ENCODE measurements around the gene GNG13. TPM values are rescaled to one million over a fixed set of nuclear protein-coding genes. Genes with fewer than 3 reads are reported as not detected.
"Not testable (repeated sequence)": the region's sequence is repeated elsewhere in the genome, so short reads cannot be mapped to it uniquely, and the experiment has no call there.

The GNG13 gene
- total RNA-seq, 1 donor from 2014 or later = not detected

- intact Hi-C loops (cut with micrococcal nuclease) = no loop called here
Measured at GRCh38 chr16:780296-780695, 20.2 kb downstream of the GNG13 start.

- intact Hi-C loops (cut with micrococcal nuclease) = no loop called here
Measured at GRCh38 chr16:779561-779960, 21.0 kb downstream of the GNG13 start.

DNA sequence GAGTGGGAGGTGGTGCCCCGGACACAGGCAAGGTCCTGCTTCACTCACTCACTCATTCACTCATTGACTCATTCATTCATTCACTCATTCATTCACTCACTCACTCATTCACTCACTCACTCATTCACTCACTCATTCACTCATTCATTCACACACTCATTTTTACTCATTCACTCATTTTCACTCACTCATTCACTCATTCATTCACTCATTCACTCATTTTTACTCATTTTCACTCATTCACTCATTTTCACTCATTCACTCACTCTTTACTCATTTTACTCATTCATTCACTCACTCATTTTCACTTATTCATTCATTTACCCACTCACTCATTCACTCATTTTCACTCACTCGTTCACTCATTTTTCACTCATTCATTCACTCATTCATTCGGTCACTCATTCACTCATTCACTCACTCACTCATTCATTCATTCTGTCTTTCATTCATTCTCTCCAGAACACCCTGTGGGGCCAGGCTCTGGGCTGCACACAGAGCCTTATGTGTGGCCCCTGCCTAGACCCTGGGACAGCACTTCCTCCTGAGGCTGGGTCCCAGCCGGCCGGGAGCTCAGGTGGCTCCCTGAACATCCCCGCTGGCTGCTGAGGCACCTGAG, 21.5 kb downstream of the GNG13 start:
- intact Hi-C loops (cut with micrococcal nuclease) = no loop called here

DNA sequence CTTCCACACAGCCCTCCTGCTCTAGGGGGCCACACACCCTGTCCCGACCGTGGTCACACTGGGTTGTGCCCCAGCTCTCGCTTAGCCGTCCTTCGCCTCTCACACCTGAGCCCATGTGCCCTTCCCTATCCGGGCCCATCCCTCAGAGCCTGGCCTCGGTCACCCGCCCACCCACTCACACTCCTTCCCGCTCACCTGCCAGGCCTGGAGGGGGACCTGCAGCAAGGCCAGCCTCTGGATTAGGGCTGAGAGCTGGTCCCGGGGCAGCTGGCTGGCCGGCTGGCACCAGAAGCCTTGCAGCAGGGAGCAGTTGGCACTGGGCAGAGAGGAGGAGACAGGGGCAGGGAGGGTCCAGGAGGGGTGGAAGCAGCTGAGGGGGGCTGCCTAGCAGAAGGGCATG, 22.1 kb downstream of the GNG13 start:
- intact Hi-C loops (cut with micrococcal nuclease) = no loop called here

DNA sequence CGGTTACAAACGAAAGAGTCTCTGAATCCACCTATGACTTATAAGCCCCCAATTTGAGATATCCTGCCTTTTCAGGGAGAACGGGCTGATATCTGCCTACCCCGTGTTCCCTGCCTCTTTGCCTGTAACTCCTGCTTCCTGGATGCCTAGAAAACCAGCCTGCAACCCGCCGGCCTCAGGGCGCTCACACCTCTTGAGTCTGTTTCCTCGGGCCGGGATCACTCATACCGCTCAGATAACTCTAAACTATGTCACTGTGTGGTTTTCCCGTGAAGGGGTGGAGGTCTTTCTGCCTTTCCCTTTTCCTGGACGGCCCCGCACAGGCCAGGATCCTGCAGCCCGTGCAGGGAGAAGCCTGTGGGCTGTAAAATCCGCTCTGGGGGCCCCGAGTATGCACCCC, 22.7 kb downstream of the GNG13 start:
- intact Hi-C loops (cut with micrococcal nuclease) = no loop called here

- intact Hi-C loops (cut with micrococcal nuclease) = no loop called here
Measured at GRCh38 chr16:776824-777223, 23.7 kb downstream of the GNG13 start.

DNA sequence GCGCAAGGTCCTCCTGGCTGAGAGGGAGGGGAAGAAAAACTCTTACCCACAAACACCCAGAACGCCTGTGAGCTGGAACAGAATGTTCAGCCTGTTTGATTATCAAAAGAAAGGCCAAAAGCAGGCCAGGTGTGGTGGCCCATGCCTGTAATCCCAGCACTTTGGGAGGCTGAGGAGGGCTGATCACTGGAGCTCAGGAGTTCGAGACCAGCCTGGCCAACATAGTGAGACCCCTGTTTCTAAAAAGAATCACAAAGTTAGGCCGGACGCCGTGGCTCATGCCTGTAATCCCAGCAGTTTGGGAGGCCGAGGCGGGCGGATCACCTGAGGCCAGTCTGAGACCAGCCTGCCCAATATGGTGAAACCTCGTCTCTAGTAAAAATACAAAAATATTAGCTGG, 24.2 kb downstream of the GNG13 start:
- intact Hi-C loops (cut with micrococcal nuclease) = not testable (repeated sequence)

DNA sequence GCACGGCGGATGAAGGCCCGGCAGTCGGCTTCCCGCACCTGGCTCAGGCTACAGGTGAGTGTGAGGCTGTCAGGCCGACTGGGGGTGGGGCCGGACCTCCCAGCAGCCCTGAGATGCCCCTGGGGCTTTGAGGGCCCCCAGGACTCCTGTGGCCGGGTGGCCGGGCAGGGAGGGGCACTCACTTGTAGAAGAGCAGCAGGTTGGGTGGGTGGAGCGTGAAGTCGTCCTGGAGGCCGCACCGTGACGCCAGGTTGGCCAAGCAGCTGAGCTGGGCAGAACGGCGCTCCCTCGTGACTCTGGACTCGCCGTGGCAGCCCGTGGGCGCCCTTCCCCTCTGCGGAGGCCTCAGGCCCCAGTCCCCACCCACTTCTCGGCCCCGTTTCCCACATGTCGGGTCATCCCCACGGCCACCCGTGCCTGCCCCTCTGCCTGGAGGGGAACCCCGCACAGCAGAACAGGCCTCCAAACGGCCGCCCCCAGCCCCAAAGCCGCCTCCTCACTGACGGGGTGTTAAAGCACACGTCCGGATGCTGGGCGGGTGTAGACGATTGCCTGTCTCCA, 25.2 kb downstream of the GNG13 start:
- intact Hi-C loops (cut with micrococcal nuclease) = no loop called here

GRCh38 chr16:774086-775001, 26.2 kb downstream of the GNG13 start:
- intact Hi-C loops (cut with micrococcal nuclease) = no loop called here

DNA sequence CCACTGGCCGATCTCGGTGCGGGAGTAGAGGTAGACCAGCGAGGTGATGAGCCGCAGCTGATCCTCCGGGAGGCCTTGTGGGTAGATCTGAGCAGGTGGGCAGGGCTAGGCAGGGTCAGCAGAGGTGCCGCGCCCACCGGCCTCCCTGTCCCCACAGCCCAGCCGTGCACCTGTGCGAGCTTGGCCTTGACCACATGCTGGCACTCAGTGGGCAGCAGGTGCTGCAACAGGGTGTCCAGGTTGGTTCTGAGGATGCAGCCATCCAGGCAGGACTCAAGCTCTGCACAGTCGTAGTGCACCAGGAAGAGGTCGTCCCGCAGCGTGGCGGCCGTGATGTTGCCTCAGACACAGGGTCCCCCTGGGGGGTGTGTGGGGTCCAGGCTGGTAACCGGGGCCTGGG, 27.6 kb downstream of the GNG13 start:
- intact Hi-C loops (cut with micrococcal nuclease) = no loop called here

GRCh38 chr16:770411-770810, 30.1 kb downstream of the GNG13 start:
- intact Hi-C loops (cut with micrococcal nuclease) = no loop called here

DNA sequence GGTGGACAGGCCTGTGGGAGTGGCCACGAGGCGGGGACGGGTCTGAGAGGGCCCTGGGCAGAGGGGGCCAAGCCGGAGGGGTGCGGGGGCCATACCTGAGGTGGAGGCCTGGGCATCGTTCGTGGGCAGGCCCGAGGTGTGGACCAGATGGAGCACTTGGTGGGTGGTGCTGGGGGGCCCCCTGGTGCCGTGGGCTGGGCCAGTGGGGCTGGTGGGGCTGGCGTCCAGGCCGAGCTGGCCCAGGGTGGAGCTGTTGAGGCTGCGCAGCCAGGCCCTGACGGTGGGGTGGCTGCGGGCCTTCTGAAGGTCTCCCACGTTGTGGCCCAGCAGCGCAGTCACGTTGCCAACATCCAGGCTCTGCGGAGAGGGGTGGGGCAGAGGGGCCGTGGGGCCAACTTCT, 30.6 kb downstream of the GNG13 start:
- intact Hi-C loops (cut with micrococcal nuclease) = no loop called here

DNA sequence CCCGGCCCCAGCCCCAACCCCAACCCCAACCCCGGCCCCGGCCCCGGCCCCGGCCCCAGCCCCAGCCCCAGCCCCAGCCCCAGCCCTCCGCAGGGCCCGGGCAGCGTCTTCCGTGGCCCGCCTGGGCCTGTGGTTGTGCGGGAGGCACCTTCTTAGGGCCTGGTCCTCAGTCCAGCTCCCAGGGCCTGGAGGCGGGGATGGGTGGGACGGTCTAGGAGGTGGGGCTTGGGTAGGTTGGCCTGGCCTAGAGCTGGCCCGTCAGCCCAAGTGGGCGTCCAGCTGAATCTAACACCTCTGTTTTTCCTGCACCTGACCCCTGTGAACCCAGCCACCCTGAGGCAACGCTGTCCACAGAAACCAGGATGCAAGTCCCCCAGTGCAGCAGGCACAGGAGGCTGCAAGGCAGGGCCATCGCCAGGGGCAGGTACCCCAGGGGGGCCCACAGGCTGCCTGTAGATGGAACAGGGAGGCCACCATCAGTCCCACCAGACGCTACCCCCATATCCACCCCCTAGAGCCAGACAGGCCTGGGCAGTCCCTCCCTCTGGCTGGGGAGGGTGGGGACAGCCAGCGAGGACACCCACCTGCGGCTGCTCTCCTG, 31.2 kb downstream of the GNG13 start:
- intact Hi-C loops (cut with micrococcal nuclease) = no loop called here

DNA sequence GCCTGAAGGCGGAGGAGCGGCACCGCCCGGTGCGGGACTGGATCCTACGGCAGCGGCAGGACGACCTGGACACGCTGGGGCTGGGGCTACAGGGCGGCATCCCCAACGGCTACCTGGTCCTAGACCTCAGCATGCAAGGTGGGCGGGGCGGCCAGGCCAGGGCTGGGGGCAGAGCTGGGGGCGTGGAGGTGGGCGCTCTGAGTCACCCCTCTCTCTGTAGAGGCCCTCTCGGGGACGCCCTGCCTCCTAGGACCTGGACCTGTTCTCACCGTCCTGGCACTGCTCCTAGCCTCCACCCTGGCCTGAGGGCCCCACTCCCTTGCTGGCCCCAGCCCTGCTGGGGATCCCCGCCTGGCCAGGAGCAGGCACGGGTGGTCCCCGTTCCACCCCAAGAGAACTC, 32.1 kb downstream of the GNG13 start:
- intact Hi-C loops (cut with micrococcal nuclease) = no loop called here

DNA sequence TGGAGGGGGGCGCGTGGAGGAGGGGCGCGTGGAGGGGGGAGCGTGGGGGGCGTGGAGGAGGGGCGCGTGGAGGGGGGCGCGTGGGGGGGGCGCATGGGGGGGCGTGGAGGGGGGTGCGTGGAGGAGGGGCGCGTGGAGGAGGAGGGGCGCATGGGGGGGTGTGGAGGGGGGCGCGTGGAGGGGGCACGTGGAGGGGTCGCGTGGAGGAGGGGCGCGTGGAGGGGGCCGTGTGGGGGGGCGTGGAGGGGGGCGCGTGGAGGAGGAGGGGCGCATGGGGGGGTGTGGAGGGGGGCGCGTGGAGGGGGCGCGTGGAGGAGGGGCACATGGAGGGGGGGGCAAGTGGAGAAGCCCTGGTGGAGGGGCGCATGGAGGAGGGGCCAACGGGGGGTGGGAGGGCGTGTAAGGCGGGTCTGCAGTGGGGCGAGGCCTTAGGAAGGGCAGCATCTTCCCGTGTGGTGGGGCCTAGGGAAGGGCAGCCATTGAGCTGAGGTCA, 32.7 kb downstream of the GNG13 start:
- intact Hi-C loops (cut with micrococcal nuclease) = no loop called here

DNA sequence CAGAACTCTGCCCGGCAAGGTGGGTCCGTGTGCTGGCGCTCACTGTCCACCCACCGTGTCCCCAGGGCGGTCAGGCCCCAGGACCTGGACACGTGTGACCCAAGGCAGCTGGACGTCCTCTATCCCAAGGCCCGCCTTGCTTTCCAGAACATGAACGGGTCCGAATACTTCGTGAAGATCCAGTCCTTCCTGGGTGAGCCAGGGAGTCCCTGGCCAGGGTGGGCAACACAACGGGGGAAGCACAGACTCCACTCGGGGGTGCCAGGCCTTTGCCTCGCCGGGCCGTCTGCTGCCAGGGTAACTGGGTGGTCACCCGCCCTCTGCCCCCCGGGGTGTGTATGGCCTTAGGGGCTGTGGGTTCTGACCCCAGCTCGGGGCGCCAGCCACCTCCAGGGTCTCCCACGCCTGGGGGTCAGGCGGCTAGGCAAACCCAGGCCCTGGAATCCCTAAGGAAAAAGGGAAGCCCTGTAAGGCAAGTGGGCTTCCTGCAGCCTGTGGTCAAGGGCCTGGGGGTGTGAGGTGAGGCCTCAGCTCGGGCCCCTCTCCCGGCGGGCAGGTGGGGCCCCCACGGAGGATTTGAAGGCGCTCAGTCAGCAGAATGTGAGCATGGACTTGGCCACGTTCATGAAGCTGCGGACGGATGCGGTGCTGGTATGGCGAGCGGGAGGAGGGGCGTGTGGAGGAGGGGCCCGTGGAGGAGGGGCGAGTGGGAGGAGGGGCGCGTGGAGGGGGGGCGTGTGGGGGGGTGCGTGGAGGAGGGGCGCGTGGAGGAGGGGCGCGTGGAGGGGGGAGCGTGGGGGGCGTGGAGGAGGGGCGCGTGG, 33.5 kb downstream of the GNG13 start:
- intact Hi-C loops (cut with micrococcal nuclease) = no loop called here

- intact Hi-C loops (cut with micrococcal nuclease) = no loop called here
Measured at GRCh38 chr16:766008-766819, 34.3 kb downstream of the GNG13 start.

- intact Hi-C loops (cut with micrococcal nuclease) = no loop called here
Measured at GRCh38 chr16:765488-765865, 35.1 kb downstream of the GNG13 start.

DNA sequence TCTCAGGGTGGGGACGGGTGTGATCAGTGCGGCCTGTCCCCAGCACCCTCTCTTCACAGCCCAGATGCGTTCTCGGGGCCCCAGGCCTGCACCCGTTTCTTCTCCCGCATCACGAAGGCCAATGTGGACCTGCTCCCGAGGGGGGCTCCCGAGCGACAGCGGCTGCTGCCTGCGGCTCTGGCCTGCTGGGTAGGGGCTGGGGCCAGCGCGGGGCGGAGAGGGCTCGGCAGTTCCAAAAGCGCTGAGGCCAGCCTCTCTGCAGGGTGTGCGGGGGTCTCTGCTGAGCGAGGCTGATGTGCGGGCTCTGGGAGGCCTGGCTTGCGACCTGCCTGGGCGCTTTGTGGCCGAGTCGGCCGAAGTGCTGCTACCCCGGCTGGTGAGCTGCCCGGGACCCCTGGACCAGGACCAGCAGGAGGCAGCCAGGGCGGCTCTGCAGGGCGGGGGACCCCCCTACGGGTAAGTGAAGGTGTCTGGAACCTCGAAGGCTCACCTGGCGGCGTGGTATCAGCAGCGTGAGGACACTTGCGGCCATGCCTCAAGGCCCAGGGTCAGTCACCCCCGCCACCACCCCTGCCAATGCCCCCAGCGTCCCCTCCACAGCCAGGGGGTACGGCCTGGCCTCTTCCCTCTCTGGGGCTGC, 35.6 kb downstream of the GNG13 start:
- intact Hi-C loops (cut with micrococcal nuclease) = no loop called here

Measured in T-helper 2 cell treated with Interferon-gamma antibody and Interleukin-4, amounts not matched to agents 100 ng/mL and 5 ng/mL, for 36 hours (primary cell).